Mesenchymal stem cell (in vitro differentiated cells and primary cell): ENCODE measurements around the gene ESCO1. TPM values are rescaled to one million over a fixed set of nuclear protein-coding genes. Genes with fewer than 3 reads are reported as not detected.
A peak's percentile ranks its signal among the peaks of the same experiment; 100 is the strongest.
"Not testable (repeated sequence)": the region's sequence is repeated elsewhere in the genome, so short reads cannot be mapped to it uniquely, and the experiment has no call there.

Experiments
- DNase-seq: peaks from one replicate; pipeline ENCODE4 v3.0.0-alpha.2; 2013
- H2AFZ ChIP-seq: one replicate; pipeline ENCODE4 v1.6.1; 2013; ENCODE audit warnings: low read depth, mild to moderate bottlenecking, control low read depth, inconsistent platforms, low read length, moderate library complexity
- H2AK5ac ChIP-seq: 2 replicates; pipeline ENCODE4 v1.6.1; 2013; ENCODE audit warnings: low read length, moderate library complexity, mild to moderate bottlenecking, inconsistent platforms; ENCODE audit not compliant: severe bottlenecking
- H2BK120ac ChIP-seq: one replicate; pipeline ENCODE4 v1.6.1; 2013; ENCODE audit warnings: low read depth, mild to moderate bottlenecking, inconsistent platforms, low read length, moderate library complexity
- H2BK12ac ChIP-seq, 2 experiments: one replicate each; pipeline ENCODE4 v1.6.1; 2013; ENCODE audit warnings: inconsistent platforms in 2 of 2, low read length in 2 of 2, mild to moderate bottlenecking in 2 of 2, moderate library complexity in 2 of 2, control low read depth in 1 of 2
- H2BK15ac ChIP-seq: one replicate; pipeline ENCODE4 v1.6.1; 2013; ENCODE audit warnings: mild to moderate bottlenecking, low read depth, inconsistent platforms; ENCODE audit not compliant: poor library complexity, severe bottlenecking
- H2BK5ac ChIP-seq: 2 replicates; pipeline ENCODE4 v1.6.1; 2013; ENCODE audit warnings: low read depth, mild to moderate bottlenecking, low read length, control low read depth, inconsistent platforms; ENCODE audit not compliant: poor library complexity, severe bottlenecking
- H3K14ac ChIP-seq, 2 experiments: one replicate each; pipeline ENCODE4 v1.6.1; 2013; ENCODE audit warnings: inconsistent platforms in 2 of 2, low read length in 2 of 2, control low read depth in 1 of 2, mild to moderate bottlenecking in 1 of 2, moderate library complexity in 1 of 2
- H3K18ac ChIP-seq, 2 experiments: one replicate each; pipeline ENCODE4 v1.6.1; 2013; ENCODE audit warnings: inconsistent platforms in 2 of 2, low read length in 2 of 2, control low read depth in 1 of 2, low read depth in 1 of 2, mild to moderate bottlenecking in 1 of 2
- H3K23ac ChIP-seq, 2 experiments: one replicate each; pipeline ENCODE4 v1.6.1; 2013; ENCODE audit warnings: inconsistent platforms in 2 of 2, low read length in 2 of 2, mild to moderate bottlenecking in 2 of 2, moderate library complexity in 2 of 2, control low read depth in 1 of 2
- H3K27ac ChIP-seq: 2 replicates; pipeline ENCODE4 v1.5.1; 2013; ENCODE audit warnings: mild to moderate bottlenecking, moderate library complexity, low read length, control low read depth, inconsistent platforms; ENCODE audit not compliant: poor library complexity, severe bottlenecking
- H3K27me3 ChIP-seq, 2 experiments: 2 replicates each; pipeline versions ENCODE4 v1.6.1 to v1.7.0; 2013; ENCODE audit warnings: low read length in 2 of 2, mild to moderate bottlenecking in 2 of 2, moderate library complexity in 2 of 2, control low read depth in 1 of 2, inconsistent platforms in 1 of 2; ENCODE audit not compliant: control insufficient read depth in 1 of 2, insufficient read depth in 1 of 2
- H3K36me3 ChIP-seq, 2 experiments: 2 replicates each; pipeline versions ENCODE4 v1.6.1 to v1.7.0; 2013; ENCODE audit warnings: low read length in 2 of 2, control low read depth in 1 of 2, inconsistent platforms in 1 of 2, low read depth in 1 of 2, mild to moderate bottlenecking in 1 of 2; ENCODE audit not compliant: insufficient read depth in 2 of 2, control insufficient read depth in 1 of 2
- H3K4ac ChIP-seq, 2 experiments: one replicate each; pipeline ENCODE4 v1.6.1; 2013; ENCODE audit warnings: inconsistent platforms in 2 of 2, low read length in 2 of 2, mild to moderate bottlenecking in 2 of 2, moderate library complexity in 2 of 2, control low read depth in 1 of 2, low read depth in 1 of 2
- H3K4me1 ChIP-seq: 2 replicates; pipeline ENCODE4 v1.6.1; 2013; ENCODE audit warnings: low read depth, low read length, control low read depth; ENCODE audit not compliant: control insufficient read depth, insufficient read depth
- H3K4me2 ChIP-seq: 2 replicates; pipeline ENCODE4 v1.6.1; 2013; ENCODE audit warnings: low read length, mild to moderate bottlenecking, inconsistent platforms; ENCODE audit not compliant: poor library complexity, severe bottlenecking
- H3K4me3 ChIP-seq, 2 experiments: 2 replicates each; pipeline versions ENCODE4 v1.5.1 to v1.7.0; 2013; ENCODE audit warnings: low read length in 2 of 2, mild to moderate bottlenecking in 2 of 2, control low read depth in 1 of 2, low read depth in 1 of 2; ENCODE audit not compliant: insufficient read depth in 1 of 2
- H3K79me1 ChIP-seq: replicated peaks from 2 replicates; pipeline ENCODE4 v1.6.1; 2013; ENCODE audit warnings: mild to moderate bottlenecking, control low read depth, low read length, inconsistent platforms; ENCODE audit not compliant: poor library complexity, severe bottlenecking
- H3K9ac ChIP-seq: 2 replicates; pipeline ENCODE4 v1.7.0; 2013; ENCODE audit warnings: mild to moderate bottlenecking, low read length, moderate library complexity
- H3K9me3 ChIP-seq: 2 replicates; pipeline ENCODE4 v1.7.0; 2013; ENCODE audit warnings: mild to moderate bottlenecking, low read length; ENCODE audit not compliant: control insufficient read depth
- H4K8ac ChIP-seq: one replicate; pipeline ENCODE4 v1.6.1; 2013; ENCODE audit warnings: inconsistent platforms, mild to moderate bottlenecking, low read length, moderate library complexity
- H4K91ac ChIP-seq: one replicate; pipeline ENCODE4 v1.6.1; 2013; ENCODE audit warnings: mild to moderate bottlenecking, low read length, inconsistent platforms
- WGBS: methylation state at CpG from one replicate; pipeline ENCODE4 v1.1.7; 2013; ENCODE audit warnings: mixed read lengths; 5-methylcytosine and 5-hydroxymethylcytosine counted together
- polyA plus RNA-seq, 2 experiments: library from polyadenylated mRNA; stranded (reverse); fragments of 200-250 nt; gene quantifications; one replicate each; pipeline ENCODE4 v1.2.3, GENCODE V29; 2013

The ESCO1 gene, protein sequence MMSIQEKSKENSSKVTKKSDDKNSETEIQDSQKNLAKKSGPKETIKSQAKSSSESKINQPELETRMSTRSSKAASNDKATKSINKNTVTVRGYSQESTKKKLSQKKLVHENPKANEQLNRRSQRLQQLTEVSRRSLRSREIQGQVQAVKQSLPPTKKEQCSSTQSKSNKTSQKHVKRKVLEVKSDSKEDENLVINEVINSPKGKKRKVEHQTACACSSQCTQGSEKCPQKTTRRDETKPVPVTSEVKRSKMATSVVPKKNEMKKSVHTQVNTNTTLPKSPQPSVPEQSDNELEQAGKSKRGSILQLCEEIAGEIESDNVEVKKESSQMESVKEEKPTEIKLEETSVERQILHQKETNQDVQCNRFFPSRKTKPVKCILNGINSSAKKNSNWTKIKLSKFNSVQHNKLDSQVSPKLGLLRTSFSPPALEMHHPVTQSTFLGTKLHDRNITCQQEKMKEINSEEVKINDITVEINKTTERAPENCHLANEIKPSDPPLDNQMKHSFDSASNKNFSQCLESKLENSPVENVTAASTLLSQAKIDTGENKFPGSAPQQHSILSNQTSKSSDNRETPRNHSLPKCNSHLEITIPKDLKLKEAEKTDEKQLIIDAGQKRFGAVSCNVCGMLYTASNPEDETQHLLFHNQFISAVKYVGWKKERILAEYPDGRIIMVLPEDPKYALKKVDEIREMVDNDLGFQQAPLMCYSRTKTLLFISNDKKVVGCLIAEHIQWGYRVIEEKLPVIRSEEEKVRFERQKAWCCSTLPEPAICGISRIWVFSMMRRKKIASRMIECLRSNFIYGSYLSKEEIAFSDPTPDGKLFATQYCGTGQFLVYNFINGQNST
- 10.5 TPM for polyA plus RNA-seq (2013, experiment 1 of 2)
- 11.2 TPM for polyA plus RNA-seq (2013, experiment 2 of 2)

GRCh38 chr18:21600526-21601410 lies at the start of gene ESCO1:
ESCO1 (minus strand) TSS chr18:21600704; CDS start chr18:21574843, 25,861 bp downstream.
- H2BK5ac ChIP-seq: peak within 1 kb of the TSS; percentile 57
- peak within 1 kb of the TSS; percentile 59 for H2BK120ac ChIP-seq
- H2AK5ac ChIP-seq: peak within 1 kb of the TSS; percentile 62
- peak; percentile 98 for DNase-seq
- H3K4me2 ChIP-seq: peak within 1 kb of the TSS; percentile 89
- peak within 1 kb of the TSS; percentile 94 to 99 for H3K18ac ChIP-seq
- H3K4me3 ChIP-seq: peak within 1 kb of the TSS; percentile 85 to 99
- peak within 1 kb of the TSS; percentile 94 for H2AFZ ChIP-seq
- peak within 1 kb of the TSS; percentile 82 for H4K8ac ChIP-seq
- WGBS: 11% methylated on average over 74 of the region's 74 CpGs
- peak within 1 kb of the TSS in 1 of 2 experiments; percentile 76 for H3K14ac ChIP-seq
- peak within 1 kb of the TSS in 1 of 2 experiments; percentile 89 for H2BK12ac ChIP-seq
- H2BK15ac ChIP-seq: peak within 1 kb of the TSS; percentile 55
- H3K36me3 ChIP-seq: no peaks in the 10 kb centered on the region
- peak within 1 kb of the TSS; percentile 99 for H3K9ac ChIP-seq
- no peaks in the 10 kb centered on the region for H3K27me3 ChIP-seq
- H4K91ac ChIP-seq: peak within 1 kb of the TSS; percentile 79
- peak within 1 kb of the TSS; percentile 62 to 82 for H3K4ac ChIP-seq
- peaks cover 4% of the 10 kb centered on the region for H3K4me1 ChIP-seq
- H3K9me3 ChIP-seq: no peaks in the 10 kb centered on the region
- H3K79me1 ChIP-seq: no peaks in the 10 kb centered on the region
- H3K27ac ChIP-seq: peak within 1 kb of the TSS; percentile 93
- H3K23ac ChIP-seq: peak within 1 kb of the TSS in 1 of 2 experiments; percentile 6

GRCh38 chr18:21640375-21640774 lies 39.9 kb upstream of the ESCO1 start:
- not testable (repeated sequence) for H3K9ac ChIP-seq, H2BK120ac ChIP-seq, H2BK5ac ChIP-seq, H2AFZ ChIP-seq, H4K8ac ChIP-seq, H3K18ac ChIP-seq, H3K27me3 ChIP-seq, H3K4me1 ChIP-seq, H3K79me1 ChIP-seq, H2AK5ac ChIP-seq, H3K4me2 ChIP-seq, H3K4ac ChIP-seq, H2BK15ac ChIP-seq, H3K23ac ChIP-seq, H3K27ac ChIP-seq, H4K91ac ChIP-seq, H3K9me3 ChIP-seq, H2BK12ac ChIP-seq, H3K14ac ChIP-seq, DNase-seq, H3K4me3 ChIP-seq
- WGBS: 100% methylated on average over 1 of the region's 5 CpGs
- H3K36me3 ChIP-seq: peaks cover 3 to 12% of the 10 kb centered on the region in 2 experiments

- H3K18ac ChIP-seq: no peak overlapping the region
- H2BK15ac ChIP-seq: no peak overlapping the region
- no peak overlapping the region for H2AK5ac ChIP-seq
- peaks cover 3 to 20% of the 10 kb centered on the region in 2 experiments for H3K36me3 ChIP-seq
- H4K91ac ChIP-seq: no peak overlapping the region
- peaks cover 11% of the 10 kb centered on the region for H3K79me1 ChIP-seq
- H2BK120ac ChIP-seq: no peak overlapping the region
- no peak overlapping the region for H2BK12ac ChIP-seq
- no peak overlapping the region for H3K14ac ChIP-seq
- no peak overlapping the region for H2BK5ac ChIP-seq
- DNase-seq: no peak
- no peaks in the 10 kb centered on the region for H3K27me3 ChIP-seq
- no peak overlapping the region for H3K9ac ChIP-seq
- no peak overlapping the region for H3K4ac ChIP-seq
- H2AFZ ChIP-seq: no peak overlapping the region
- no peak overlapping the region for H3K23ac ChIP-seq
- H3K9me3 ChIP-seq: no peaks in the 10 kb centered on the region
- H3K4me3 ChIP-seq: no peak overlapping the region
- no peaks in the 10 kb centered on the region for H3K4me1 ChIP-seq
- H3K27ac ChIP-seq: no peak overlapping the region
- no peak overlapping the region for H3K4me2 ChIP-seq
- WGBS: 100% methylated on average over 1 of the region's 3 CpGs
- no peak overlapping the region for H4K8ac ChIP-seq
Measured at GRCh38 chr18:21638822-21639221, 38.3 kb upstream of the ESCO1 start.
